ENCODE data around the gene HOXA3.

DNA sequence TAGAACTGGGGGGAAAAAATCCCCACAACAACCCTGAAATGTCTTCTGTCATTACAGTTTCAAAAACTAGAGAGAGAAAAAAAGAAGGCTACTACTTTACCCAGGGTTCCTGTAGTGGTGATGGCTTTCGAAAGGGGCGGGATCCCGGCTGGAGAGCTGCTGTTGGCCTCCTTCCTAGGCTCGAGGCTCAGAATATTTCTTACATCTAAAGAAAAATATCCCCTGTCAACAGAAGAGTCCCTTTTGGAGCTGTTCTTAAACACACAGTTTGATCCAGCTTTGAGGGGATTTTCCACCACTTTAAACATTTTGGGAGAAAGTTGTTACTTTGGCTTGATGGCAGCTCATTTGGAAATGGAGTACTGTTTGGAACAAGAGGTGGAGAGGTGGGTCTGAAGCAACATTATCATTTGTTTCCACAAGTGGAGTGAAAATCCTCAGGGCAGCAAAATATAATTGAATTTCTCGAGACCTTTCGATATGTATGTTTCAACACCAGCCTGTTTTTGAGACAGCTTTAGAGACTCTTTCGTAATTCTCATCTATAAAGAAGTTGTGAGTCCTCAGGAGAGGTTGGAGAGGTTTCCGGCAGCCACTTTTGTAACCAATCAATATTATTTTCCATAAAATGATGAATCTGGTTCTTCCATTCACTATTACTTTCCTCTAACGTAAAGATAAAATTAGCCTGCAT is 42.5 kb upstream of the HOXA3 start:
- TF ChIP-seq, protein P1, sequence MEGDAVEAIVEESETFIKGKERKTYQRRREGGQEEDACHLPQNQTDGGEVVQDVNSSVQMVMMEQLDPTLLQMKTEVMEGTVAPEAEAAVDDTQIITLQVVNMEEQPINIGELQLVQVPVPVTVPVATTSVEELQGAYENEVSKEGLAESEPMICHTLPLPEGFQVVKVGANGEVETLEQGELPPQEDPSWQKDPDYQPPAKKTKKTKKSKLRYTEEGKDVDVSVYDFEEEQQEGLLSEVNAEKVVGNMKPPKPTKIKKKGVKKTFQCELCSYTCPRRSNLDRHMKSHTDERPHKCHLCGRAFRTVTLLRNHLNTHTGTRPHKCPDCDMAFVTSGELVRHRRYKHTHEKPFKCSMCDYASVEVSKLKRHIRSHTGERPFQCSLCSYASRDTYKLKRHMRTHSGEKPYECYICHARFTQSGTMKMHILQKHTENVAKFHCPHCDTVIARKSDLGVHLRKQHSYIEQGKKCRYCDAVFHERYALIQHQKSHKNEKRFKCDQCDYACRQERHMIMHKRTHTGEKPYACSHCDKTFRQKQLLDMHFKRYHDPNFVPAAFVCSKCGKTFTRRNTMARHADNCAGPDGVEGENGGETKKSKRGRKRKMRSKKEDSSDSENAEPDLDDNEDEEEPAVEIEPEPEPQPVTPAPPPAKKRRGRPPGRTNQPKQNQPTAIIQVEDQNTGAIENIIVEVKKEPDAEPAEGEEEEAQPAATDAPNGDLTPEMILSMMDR (optimal IDR thresholded peaks at IDR 0.05 in 1 of 3, IDR thresholded peaks at IDR 0.05 in 1 of 3, conservative IDR thresholded peaks at IDR 0.05 in 1 of 3; ENCODE audit: extremely low read depth in 1 of 3, insufficient read depth in 2 of 3, low read length in 3 of 3): no peak
- no peak for TF ChIP-seq EZH2 (IDR thresholded peaks at IDR 0.05; ENCODE audit: low read length)

Measured in keratinocyte (primary cell).